ENCODE results near the gene ZNF516.

ZNF516 gene

DNA sequence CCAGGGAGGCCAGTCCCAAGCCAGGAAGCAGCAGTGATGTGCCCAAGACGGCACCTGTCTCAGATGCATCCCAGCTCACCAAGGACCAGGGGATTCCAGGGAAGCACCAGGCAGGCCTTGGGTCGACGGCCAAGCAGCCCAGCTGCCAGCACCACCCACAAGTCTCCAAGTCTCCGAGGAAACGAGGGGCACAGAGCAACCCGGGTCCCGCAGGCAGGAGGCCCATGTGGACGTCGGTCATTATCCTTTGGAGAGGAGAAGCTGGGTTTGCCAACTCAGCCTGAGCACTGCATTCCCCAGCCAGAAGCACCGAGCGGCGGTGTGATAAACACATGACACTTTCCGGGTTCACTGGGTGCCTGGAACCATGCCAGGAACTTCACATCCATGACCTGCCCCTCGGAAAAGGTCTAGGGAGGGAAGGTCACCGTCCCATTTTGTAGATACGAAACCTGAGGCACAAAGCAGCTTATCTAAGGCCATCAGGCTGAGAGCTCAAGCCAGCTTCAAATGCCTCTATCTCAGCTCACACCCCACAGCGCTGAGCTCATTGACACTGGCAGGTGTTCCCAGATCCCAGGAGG, 104.5 kb downstream of the ZNF516 start:
- DNase-seq (ENCODE audit: extremely low read depth, low read depth) = no peak

DNA sequence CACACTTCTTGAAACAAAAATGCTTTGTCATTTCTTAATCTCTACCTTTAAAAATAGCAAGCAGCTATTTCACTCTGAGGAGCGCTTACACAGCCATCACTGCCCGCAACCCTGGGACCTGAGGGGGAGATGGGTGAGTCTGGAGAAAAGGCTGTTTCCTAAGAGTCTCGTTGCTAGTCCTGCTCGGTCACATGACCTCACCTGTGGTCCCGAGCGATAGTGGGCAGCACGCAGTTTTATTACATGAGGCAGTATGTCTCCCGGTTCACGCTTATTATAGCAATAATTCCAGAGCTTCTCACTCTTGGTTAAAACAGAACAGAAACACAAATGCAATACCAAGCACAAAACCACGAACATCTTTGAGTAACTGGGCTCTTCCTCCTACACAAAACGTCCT, 105.3 kb downstream of the ZNF516 start:
- no peak for DNase-seq (ENCODE audit: extremely low read depth, low read depth)
- TF ChIP-seq, protein P1, sequence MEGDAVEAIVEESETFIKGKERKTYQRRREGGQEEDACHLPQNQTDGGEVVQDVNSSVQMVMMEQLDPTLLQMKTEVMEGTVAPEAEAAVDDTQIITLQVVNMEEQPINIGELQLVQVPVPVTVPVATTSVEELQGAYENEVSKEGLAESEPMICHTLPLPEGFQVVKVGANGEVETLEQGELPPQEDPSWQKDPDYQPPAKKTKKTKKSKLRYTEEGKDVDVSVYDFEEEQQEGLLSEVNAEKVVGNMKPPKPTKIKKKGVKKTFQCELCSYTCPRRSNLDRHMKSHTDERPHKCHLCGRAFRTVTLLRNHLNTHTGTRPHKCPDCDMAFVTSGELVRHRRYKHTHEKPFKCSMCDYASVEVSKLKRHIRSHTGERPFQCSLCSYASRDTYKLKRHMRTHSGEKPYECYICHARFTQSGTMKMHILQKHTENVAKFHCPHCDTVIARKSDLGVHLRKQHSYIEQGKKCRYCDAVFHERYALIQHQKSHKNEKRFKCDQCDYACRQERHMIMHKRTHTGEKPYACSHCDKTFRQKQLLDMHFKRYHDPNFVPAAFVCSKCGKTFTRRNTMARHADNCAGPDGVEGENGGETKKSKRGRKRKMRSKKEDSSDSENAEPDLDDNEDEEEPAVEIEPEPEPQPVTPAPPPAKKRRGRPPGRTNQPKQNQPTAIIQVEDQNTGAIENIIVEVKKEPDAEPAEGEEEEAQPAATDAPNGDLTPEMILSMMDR (IDR thresholded peaks at IDR 0.05; ENCODE audit: low read depth, low read length) = no peak

More for the DNA sequence above, 104.5 kb downstream of the ZNF516 start:
- TF ChIP-seq, protein P1 (IDR thresholded peaks at IDR 0.05; ENCODE audit: low read depth, low read length) = no peak

DNA sequence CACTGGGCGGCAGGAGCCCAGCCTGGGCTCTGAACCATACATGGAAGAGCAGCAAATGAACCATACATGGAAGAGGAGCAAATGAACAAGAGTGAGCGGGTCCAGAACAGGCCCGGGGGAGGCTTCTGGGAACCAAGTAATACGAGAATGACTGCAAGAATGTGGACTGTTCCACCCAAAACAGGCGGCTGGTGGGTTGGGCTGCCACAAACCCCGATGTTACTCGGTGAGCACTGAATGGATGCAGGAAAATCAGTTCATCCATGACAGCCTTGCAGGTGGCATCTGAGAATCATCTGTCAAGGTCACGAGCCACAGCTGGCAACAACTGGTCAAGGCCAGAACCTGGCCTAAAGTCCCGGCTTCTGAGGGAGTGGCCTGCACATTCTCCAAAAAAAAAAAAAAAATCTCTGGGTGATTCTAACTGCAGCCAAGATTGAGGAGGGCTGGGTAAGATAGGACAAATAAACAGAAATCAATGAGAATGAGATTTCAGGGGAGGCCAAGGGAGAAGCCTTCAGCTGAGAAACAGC, 106.1 kb downstream of the ZNF516 start:
- TF ChIP-seq, protein P1 (IDR thresholded peaks at IDR 0.05; ENCODE audit: low read depth, low read length) = no peak
- DNase-seq (ENCODE audit: extremely low read depth, low read depth) = no peak

DNA sequence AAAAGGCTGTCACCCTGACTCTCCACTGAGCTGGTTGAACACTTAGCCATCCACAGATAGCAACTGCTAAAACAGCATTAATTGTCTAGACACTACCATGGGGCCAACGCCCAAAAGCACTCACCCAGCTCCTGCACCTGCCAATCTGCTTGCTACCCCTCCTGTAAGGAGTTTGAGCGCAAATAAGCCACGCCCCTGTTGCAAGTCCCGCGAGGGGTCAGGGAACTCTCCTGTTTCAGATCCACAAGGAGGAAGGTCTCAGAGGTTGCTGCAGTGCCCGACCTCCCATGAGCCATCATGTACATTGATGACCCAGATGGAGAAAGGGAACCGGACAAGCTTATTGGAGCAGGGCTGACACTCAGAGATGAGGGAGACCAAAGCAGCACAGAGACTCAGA, 106.8 kb downstream of the ZNF516 start:
- TF ChIP-seq, protein P1 (IDR thresholded peaks at IDR 0.05; ENCODE audit: low read depth, low read length) = no peak
- no peak for DNase-seq (ENCODE audit: extremely low read depth, low read depth)

DNA sequence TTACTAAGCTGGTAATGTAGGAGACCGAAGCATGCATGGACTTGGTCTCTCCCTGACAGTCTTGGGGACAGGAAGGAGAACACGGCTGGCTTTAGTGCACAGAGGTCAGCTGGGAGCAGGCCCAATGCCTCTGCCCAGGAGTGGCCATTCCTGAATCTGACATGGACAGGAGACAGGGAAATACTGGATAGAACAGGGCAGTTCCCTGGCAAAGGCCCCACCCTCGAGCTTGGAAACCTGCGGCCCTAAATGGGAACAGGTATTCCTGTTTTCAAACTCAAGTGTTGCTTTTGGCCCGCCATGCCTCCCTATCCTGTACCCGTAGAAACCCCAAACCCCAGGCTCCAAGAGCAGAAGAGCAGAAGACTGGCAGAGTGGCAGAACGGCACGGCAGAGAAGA, 107.4 kb downstream of the ZNF516 start:
- DNase-seq (ENCODE audit: extremely low read depth, low read depth) = no peak
- TF ChIP-seq, protein P1 (IDR thresholded peaks at IDR 0.05; ENCODE audit: low read depth, low read length) = no peak

DNA sequence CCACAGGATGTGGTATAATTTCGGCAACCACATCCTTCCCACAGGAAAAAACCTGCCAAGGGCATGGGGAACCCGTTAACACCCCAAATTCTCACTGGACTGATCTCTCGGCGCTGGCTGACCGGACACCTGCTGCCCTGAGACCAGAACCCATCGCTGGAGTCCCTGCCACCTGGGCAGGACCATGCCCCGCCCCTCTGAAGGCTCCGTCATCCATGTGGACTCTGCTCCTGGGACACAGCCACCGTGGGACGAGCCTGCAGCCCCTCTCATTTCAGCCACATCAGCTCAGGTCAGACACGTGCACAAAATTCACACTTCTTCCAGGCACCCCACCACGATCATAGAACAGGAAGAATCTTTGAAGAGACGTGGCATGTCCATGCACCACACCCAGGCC, 108.2 kb downstream of the ZNF516 start:
- no peak for DNase-seq (ENCODE audit: extremely low read depth, low read depth)

DNA sequence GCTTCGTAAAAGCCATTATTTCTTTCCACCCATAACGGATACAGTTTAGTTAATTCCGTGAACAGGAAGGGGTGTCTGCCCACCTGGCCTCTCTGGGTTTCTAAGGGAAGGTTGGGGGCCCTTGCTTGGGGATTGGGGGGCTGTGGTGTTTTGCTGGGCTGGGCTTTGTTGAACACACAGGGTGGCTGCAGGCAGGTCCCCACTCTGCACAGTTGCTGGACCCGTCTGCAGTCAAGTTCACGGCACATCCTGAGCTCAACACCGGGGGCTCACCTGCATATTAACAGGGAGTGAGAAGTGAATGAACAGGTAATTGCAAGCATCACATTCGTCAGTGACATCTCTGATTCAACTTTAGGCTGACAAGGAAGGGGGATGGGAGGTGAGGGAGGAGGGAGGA, 109.0 kb downstream of the ZNF516 start:
- no peak for DNase-seq (ENCODE audit: extremely low read depth, low read depth)
- TF ChIP-seq, protein P1 (IDR thresholded peaks at IDR 0.05; ENCODE audit: low read depth, low read length) = no peak

More for the DNA sequence above, 108.2 kb downstream of the ZNF516 start:
- TF ChIP-seq, protein P1 (IDR thresholded peaks at IDR 0.05; ENCODE audit: low read depth, low read length) = no peak

All from AG09319 (cell line).